ENCODE results near the gene GPR12.
"Not testable (repeated sequence)": the region's sequence is repeated elsewhere in the genome, so short reads cannot be mapped to it uniquely, and the experiment has no call there.

GPR12 gene

GRCh38 chr13:26726684-26727083 lies 33.9 kb downstream of the GPR12 start:
- Histone ChIP-seq H3K27me3 (ENCODE audit: insufficient read depth, low read depth) (no peaks in the 10 kb centered on the region), H3K4me2 (no peak overlapping the region), H3K9ac (no peak overlapping the region), H3K27ac (no peak overlapping the region), H3K36me3 (ENCODE audit: insufficient read depth) (no peaks in the 10 kb centered on the region), H3K4me3 (IDR thresholded peaks at IDR 0.05; ENCODE audit: insufficient read depth, low read depth, low read length) (no peak overlapping the region), H3K79me2 (ENCODE audit: insufficient read depth, low read depth) (no peaks in the 10 kb centered on the region), H3K4me1 (ENCODE audit: low read depth, poor library complexity, severe bottlenecking) (no peaks in the 10 kb centered on the region), H4K20me1 (ENCODE audit: insufficient read depth) (no peaks in the 10 kb centered on the region), H2AFZ (ENCODE audit: low read depth) (no peak overlapping the region)
- TF ChIP-seq CTCF (conservative IDR thresholded peaks at IDR 0.05; ENCODE audit: low read depth, low read length): no peak

GRCh38 chr13:26723620-26724019 lies 37.0 kb downstream of the GPR12 start:
- H3K4me2 ChIP-seq; H3K4me3 ChIP-seq (IDR thresholded peaks at IDR 0.05; ENCODE audit: insufficient read depth, low read depth, low read length); H3K27ac ChIP-seq; H4K20me1 ChIP-seq (ENCODE audit: insufficient read depth); H2AFZ ChIP-seq (ENCODE audit: low read depth); H3K36me3 ChIP-seq (ENCODE audit: insufficient read depth); H3K27me3 ChIP-seq (ENCODE audit: insufficient read depth, low read depth); H3K79me2 ChIP-seq (ENCODE audit: insufficient read depth, low read depth); H3K4me1 ChIP-seq (ENCODE audit: low read depth, poor library complexity, severe bottlenecking); H3K9ac ChIP-seq: not testable (repeated sequence)

GRCh38 chr13:26722321-26722720 lies 38.3 kb downstream of the GPR12 start:
- H3K4me3 ChIP-seq (IDR thresholded peaks at IDR 0.05; ENCODE audit: insufficient read depth, low read depth, low read length): no peak overlapping the region
- no peak overlapping the region for H2AFZ ChIP-seq (ENCODE audit: low read depth)

GRCh38 chr13:26721251-26722121 lies 39.1 kb downstream of the GPR12 start:
- Histone ChIP-seq H4K20me1 (ENCODE audit: insufficient read depth) (no peaks in the 10 kb centered on the region), H3K9ac (no peak overlapping the region), H2AFZ (ENCODE audit: low read depth) (no peak overlapping the region), H3K4me1 (ENCODE audit: low read depth, poor library complexity, severe bottlenecking) (no peaks in the 10 kb centered on the region), H3K27me3 (ENCODE audit: insufficient read depth, low read depth) (no peaks in the 10 kb centered on the region), H3K4me2 (no peak overlapping the region), H3K79me2 (ENCODE audit: insufficient read depth, low read depth) (no peaks in the 10 kb centered on the region), H3K4me3 (IDR thresholded peaks at IDR 0.05; ENCODE audit: insufficient read depth, low read depth, low read length) (no peak overlapping the region), H3K36me3 (ENCODE audit: insufficient read depth) (no peaks in the 10 kb centered on the region), H3K27ac (no peak overlapping the region)
- TF ChIP-seq CTCF (conservative IDR thresholded peaks at IDR 0.05; ENCODE audit: low read depth, low read length): no peak

More at GRCh38 chr13:26722321-26722720, 38.3 kb downstream of the GPR12 start:
- Histone ChIP-seq H3K4me2 (no peak overlapping the region), H3K4me1 (ENCODE audit: low read depth, poor library complexity, severe bottlenecking) (no peaks in the 10 kb centered on the region), H3K79me2 (ENCODE audit: insufficient read depth, low read depth) (no peaks in the 10 kb centered on the region), H3K27me3 (ENCODE audit: insufficient read depth, low read depth) (no peaks in the 10 kb centered on the region), H4K20me1 (ENCODE audit: insufficient read depth) (no peaks in the 10 kb centered on the region), H3K27ac (no peak overlapping the region), H3K36me3 (ENCODE audit: insufficient read depth) (no peaks in the 10 kb centered on the region), H3K9ac (no peak overlapping the region)
- TF ChIP-seq CTCF (conservative IDR thresholded peaks at IDR 0.05; ENCODE audit: low read depth, low read length): no peak

- TF ChIP-seq CTCF (conservative IDR thresholded peaks at IDR 0.05; ENCODE audit: low read depth, low read length): no peak
- Histone ChIP-seq H3K27me3 (ENCODE audit: insufficient read depth, low read depth) (no peaks in the 10 kb centered on the region), H4K20me1 (ENCODE audit: insufficient read depth) (no peaks in the 10 kb centered on the region), H3K4me3 (IDR thresholded peaks at IDR 0.05; ENCODE audit: insufficient read depth, low read depth, low read length) (no peak overlapping the region), H3K27ac (no peak overlapping the region), H2AFZ (ENCODE audit: low read depth) (no peak overlapping the region), H3K4me1 (ENCODE audit: low read depth, poor library complexity, severe bottlenecking) (no peaks in the 10 kb centered on the region), H3K79me2 (ENCODE audit: insufficient read depth, low read depth) (no peaks in the 10 kb centered on the region), H3K36me3 (ENCODE audit: insufficient read depth) (no peaks in the 10 kb centered on the region), H3K4me2 (no peak overlapping the region), H3K9ac (no peak overlapping the region)
Measured at GRCh38 chr13:26719356-26719945, 41.1 kb downstream of the GPR12 start.
